HG03095 (cell line): ENCODE data around the gene RTL10.

Experiments
- ATAC-seq: cut with Tn5 transposase; IDR thresholded peaks from one replicate; pipeline ENCODE4 v1.9.1; 2021; ENCODE audit warnings: moderate library complexity; ENCODE audit not compliant: unreplicated experiment

The RTL10 gene

GRCh38 chr22:19876314-19876940 lies 21.8 kb upstream of the RTL10 start:
- ATAC-seq: no peak

- ATAC-seq: no peak
Observed at GRCh38 chr22:19875531-19876313, 21.0 kb upstream of the RTL10 start.

GRCh38 chr22:19875061-19875530 lies 20.4 kb upstream of the RTL10 start:
- ATAC-seq: no peak

GRCh38 chr22:19874307-19875060 lies 19.8 kb upstream of the RTL10 start:
- ATAC-seq: no peak

- no peak for ATAC-seq
Observed at GRCh38 chr22:19873960-19874306, 19.3 kb upstream of the RTL10 start.

- no peak for ATAC-seq
Observed at GRCh38 chr22:19873138-19873959, 18.7 kb upstream of the RTL10 start.

GRCh38 chr22:19872779-19873137 lies 18.1 kb upstream of the RTL10 start:
- no peak for ATAC-seq

- ATAC-seq: no peak
Observed at GRCh38 chr22:19871845-19872778, 17.4 kb upstream of the RTL10 start.

- ATAC-seq: no peak
Observed at GRCh38 chr22:19871023-19871844, 16.6 kb upstream of the RTL10 start.

GRCh38 chr22:19870153-19871022 lies 15.7 kb upstream of the RTL10 start:
- no peak for ATAC-seq

- ATAC-seq: no peak
Observed at GRCh38 chr22:19869497-19870152, 15.0 kb upstream of the RTL10 start.

- ATAC-seq: no peak
Observed at GRCh38 chr22:19868773-19869471, 14.2 kb upstream of the RTL10 start.

- no peak for ATAC-seq
Observed at GRCh38 chr22:19868333-19868732, 13.7 kb upstream of the RTL10 start.

- no peak for ATAC-seq
Observed at GRCh38 chr22:19867617-19868016, 12.9 kb upstream of the RTL10 start.

- no peak for ATAC-seq
Observed at GRCh38 chr22:19866665-19867009, 12.0 kb upstream of the RTL10 start.

GRCh38 chr22:19865141-19865829 lies 10.6 kb upstream of the RTL10 start:
- ATAC-seq: no peak
